H54 (cell line): Measurements from ENCODE around the gene CHKB.

Experiments
- DNase-seq: peaks from one replicate; pipeline ENCODE4 v3.0.0; 2011; ENCODE audit warnings: low spot score, mixed read lengths; ENCODE audit not compliant: insufficient read length
- FAIRE-seq: peaks from 3 replicates; lab custom pipeline; 2011; peaks lifted over from hg19 to GRCh38; lab: Jason Lieb, UNC
- POLR2A ChIP-seq: IDR thresholded peaks from 2 replicates; pipeline ENCODE4 v1.6.1; 2011; ENCODE audit warnings: low read depth, mild to moderate bottlenecking, low read length

The CHKB gene

GRCh38 chr22:50577987-50578775 is 4.5 kb downstream of the CHKB start, which contains the start of gene CPT1B:
Gene CPT1B, minus strand, starts transcription at chr22:50578427. Its CDS starts 512 bp downstream, at chr22:50577915.
- DNase-seq (no peak), FAIRE-seq (no peak)
- no peak for TF ChIP-seq POLR2A

- DNase-seq (no peak), FAIRE-seq (no peak)
- TF ChIP-seq POLR2A: no peak
These were observed 5.0 kb downstream of the CHKB start for GRCh38 chr22:50577697-50577986.

- FAIRE-seq: no peak
- no peak for TF ChIP-seq POLR2A
- DNase-seq: peak; percentile 50
These were observed 5.6 kb downstream of the CHKB start for GRCh38 chr22:50576806-50577696.

DNA sequence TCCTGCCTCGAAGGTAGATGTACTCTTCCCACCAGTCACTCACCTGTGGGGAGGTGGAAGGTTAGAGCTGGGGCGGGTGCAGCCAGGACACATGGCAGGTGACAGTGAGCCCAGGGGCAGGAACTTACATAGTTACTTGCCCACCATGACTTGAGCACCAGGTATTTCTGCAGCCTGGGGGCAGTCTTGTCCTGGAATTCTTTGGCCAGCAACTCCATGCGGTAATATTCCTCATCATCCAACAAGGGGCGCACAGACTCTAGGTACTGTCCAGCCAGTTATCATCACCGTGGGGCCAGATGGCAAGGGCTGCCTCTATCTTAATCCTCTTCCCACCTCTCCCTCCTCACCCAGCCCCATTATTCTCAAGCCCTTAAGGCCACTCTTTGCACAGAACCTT is 6.6 kb downstream of the CHKB start:
- no peak for TF ChIP-seq POLR2A
- FAIRE-seq (no peak), DNase-seq (no peak)

DNA sequence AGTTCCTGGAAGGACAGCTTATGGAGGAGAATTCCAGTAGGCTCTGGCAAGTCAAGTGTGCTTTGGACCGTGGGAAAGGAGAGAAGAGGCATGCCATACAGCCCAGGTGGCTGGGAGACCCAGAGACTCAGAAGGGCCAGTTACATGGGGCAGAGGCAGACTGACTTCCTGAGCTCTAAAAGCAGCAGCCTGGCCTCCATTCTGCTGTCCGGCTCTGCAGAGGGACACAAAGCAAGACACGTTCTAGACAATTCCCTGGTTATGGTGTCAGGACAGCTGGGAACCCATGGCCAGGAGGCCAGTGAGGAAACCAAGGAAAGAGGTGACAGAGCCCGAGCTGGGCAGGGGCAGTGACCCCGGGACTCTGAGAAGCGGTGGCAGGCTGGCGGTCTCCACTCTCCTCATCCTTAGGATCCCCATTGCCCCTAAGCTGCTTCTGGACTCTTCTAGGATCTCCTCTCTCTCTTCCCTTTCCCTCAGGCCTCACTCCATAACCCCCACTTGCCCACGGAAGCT is 7.2 kb downstream of the CHKB start:
- FAIRE-seq (no peak), DNase-seq (no peak)
- TF ChIP-seq POLR2A: no peak

GRCh38 chr22:50574383-50574755 is 8.3 kb downstream of the CHKB start:
- no peak for DNase-seq
- TF ChIP-seq POLR2A: no peak
- no peak for FAIRE-seq

- FAIRE-seq (no peak), DNase-seq (no peak)
- TF ChIP-seq POLR2A: no peak
These were observed 8.9 kb downstream of the CHKB start for GRCh38 chr22:50573491-50574382.

DNA sequence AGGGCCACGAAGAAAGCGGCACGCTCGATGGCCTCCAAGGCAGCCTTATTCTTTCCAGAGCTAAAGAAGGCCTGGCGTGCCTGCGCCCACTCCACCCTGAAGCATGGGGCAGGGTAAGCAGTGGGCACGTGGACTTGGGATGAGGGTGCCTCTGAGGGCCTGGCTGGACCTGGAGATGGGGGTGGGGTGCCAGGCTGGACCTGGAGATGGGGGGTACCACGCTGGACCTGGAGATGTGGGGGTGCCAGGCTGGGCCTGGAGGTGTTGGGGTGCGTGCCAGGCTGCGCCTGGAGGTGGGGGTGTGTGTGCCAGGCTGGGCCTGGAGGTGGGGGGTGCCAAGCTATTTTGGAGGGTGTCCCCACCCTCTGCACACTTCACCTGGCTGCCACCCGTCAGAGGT is 9.7 kb downstream of the CHKB start:
- no peak for TF ChIP-seq POLR2A
- FAIRE-seq: no peak
- no peak for DNase-seq

DNA sequence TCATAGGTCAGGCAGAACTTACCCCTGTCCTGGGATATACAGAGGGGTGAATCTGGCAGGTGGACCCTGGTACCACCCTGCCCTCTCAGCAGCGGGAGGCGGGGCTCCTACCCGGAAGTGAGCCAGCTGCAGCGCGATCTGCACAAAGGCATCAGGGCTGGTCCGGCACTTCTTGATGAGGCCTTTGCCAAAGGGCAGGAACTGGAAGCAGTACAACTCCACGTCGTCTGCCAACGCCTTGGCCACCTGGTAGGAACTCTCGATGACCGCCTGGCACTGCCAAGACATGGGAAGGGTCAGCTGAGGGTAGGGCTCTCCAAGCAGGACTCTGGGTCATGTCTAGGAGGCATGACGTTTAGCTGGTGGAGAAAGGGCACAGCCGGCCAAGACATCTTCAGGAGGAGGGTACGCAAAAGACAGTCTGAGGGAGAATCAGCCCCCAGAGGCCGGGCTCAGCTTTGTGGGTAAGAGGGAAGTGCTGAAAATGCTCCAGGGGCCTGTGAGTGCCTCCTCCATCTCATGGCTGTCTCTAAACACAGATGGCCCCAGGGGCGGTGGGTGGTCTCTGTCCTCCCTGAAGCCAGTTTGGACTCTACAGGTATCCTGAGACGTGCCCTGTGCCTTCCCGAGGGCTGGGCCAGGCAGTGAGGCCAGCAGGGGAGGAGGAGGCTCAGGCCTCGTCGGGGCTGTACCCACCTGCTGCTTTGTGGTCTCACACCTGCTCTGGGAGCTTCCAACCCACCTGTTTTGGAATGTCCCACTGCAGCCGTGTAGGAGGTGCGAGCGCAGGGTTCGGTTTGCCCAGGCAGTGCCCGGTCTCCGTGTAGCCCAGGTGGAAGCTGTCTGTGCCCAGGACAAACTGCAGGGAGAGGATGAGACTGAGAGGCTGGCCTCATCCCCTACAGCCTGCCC is 11.1 kb downstream of the CHKB start:
- no peak for TF ChIP-seq POLR2A
- no peak for FAIRE-seq
- DNase-seq: no peak

GRCh38 chr22:50570861-50571260 is 11.8 kb downstream of the CHKB start:
- TF ChIP-seq POLR2A: no peak
- no peak for DNase-seq
- FAIRE-seq: no peak

GRCh38 chr22:50569896-50570535 is 12.6 kb downstream of the CHKB start:
- FAIRE-seq (no peak), DNase-seq (no peak)
- TF ChIP-seq POLR2A: no peak

- FAIRE-seq: no peak
- DNase-seq: no peak
- no peak for TF ChIP-seq POLR2A
These were observed 13.6 kb downstream of the CHKB start for GRCh38 chr22:50569041-50569459.
